ENCODE data around the gene ATG101.

Gene ATG101

GRCh38 chr12:52122540-52122871 is 52.7 kb downstream of the ATG101 start:
- WGBS (ENCODE audit: insufficient coverage), result 92% methylated on average over 3 of the region's 4 CpGs
- ChIA-PET POLR2A (no interaction called here), CTCF (interaction anchor here (0.7 to 7.3 kb wide), 8 partner anchors 20 to 119 kb away, joined by 3 to 61 read pairs (median 6); no protein-coding TSS in a partner anchor)
- Histone ChIP-seq H3K9me3 (ENCODE audit: control extremely low read depth in 1 of 5, control insufficient read depth in 4 of 5, insufficient read depth in 2 of 5, low read depth in 1 of 5, low read length in 4 of 5) (no peaks in the 10 kb centered on the region), H3K4me3 (ENCODE audit: control insufficient read depth in 1 of 7, extremely low read depth in 1 of 7, insufficient read depth in 4 of 7, low read depth in 2 of 7, low read length in 6 of 7) (no peak overlapping the region), H3K36me3 (ENCODE audit: control insufficient read depth in 4 of 4, insufficient read depth in 4 of 4, low read length in 3 of 4) (no peaks in the 10 kb centered on the region), H3K27me3 (replicated peaks in 2 of 5; ENCODE audit: control insufficient read depth in 4 of 5, insufficient read depth in 5 of 5, low read length in 4 of 5) (peaks cover 0 to 26% (median 6%) of the 10 kb centered on the region in 5 experiments), H3K4me1 (ENCODE audit: control extremely low read depth in 1 of 4, control insufficient read depth in 4 of 4, insufficient read depth in 4 of 4, low read length in 3 of 4) (peaks cover 0 to 19% (median 6%) of the 10 kb centered on the region in 4 experiments), H3K27ac (ENCODE audit: insufficient read depth in 1 of 2, low read depth in 1 of 2, low read length in 2 of 2, poor library complexity in 1 of 2, severe bottlenecking in 2 of 2) (no peak overlapping the region)
- no peak for DNase-seq

- WGBS (ENCODE audit: insufficient coverage), result 100% methylated on average over 3 of the region's 7 CpGs
- Histone ChIP-seq H3K27ac (ENCODE audit: insufficient read depth in 1 of 2, low read depth in 1 of 2, low read length in 2 of 2, poor library complexity in 1 of 2, severe bottlenecking in 2 of 2) (no peak overlapping the region), H3K9me3 (ENCODE audit: control extremely low read depth in 1 of 5, control insufficient read depth in 4 of 5, insufficient read depth in 2 of 5, low read depth in 1 of 5, low read length in 4 of 5) (no peaks in the 10 kb centered on the region), H3K36me3 (ENCODE audit: control insufficient read depth in 4 of 4, insufficient read depth in 4 of 4, low read length in 3 of 4) (no peaks in the 10 kb centered on the region), H3K4me3 (ENCODE audit: control insufficient read depth in 1 of 7, extremely low read depth in 1 of 7, insufficient read depth in 4 of 7, low read depth in 2 of 7, low read length in 6 of 7) (no peak overlapping the region), H3K27me3 (replicated peaks in 2 of 5; ENCODE audit: control insufficient read depth in 4 of 5, insufficient read depth in 5 of 5, low read length in 4 of 5) (peaks cover 0 to 26% (median 6%) of the 10 kb centered on the region in 5 experiments), H3K4me1 (ENCODE audit: control extremely low read depth in 1 of 4, control insufficient read depth in 4 of 4, insufficient read depth in 4 of 4, low read length in 3 of 4) (peaks cover 0 to 21% (median 6%) of the 10 kb centered on the region in 4 experiments)
- ChIA-PET CTCF (interaction anchor here (0.7 to 7.3 kb wide), 9 partner anchors 15 to 119 kb away, joined by 3 to 61 read pairs (median 5); no protein-coding TSS in a partner anchor), POLR2A (no interaction called here)
- no peak for DNase-seq
Observed at GRCh38 chr12:52122904-52123303, 53.1 kb downstream of the ATG101 start.

GRCh38 chr12:52123487-52124186 is 53.9 kb downstream of the ATG101 start:
- Histone ChIP-seq H3K4me3 (ENCODE audit: control insufficient read depth in 1 of 7, extremely low read depth in 1 of 7, insufficient read depth in 4 of 7, low read depth in 2 of 7, low read length in 6 of 7) (no peak overlapping the region), H3K27ac (ENCODE audit: insufficient read depth in 1 of 2, low read depth in 1 of 2, low read length in 2 of 2, poor library complexity in 1 of 2, severe bottlenecking in 2 of 2) (no peak overlapping the region), H3K9me3 (ENCODE audit: control extremely low read depth in 1 of 5, control insufficient read depth in 4 of 5, insufficient read depth in 2 of 5, low read depth in 1 of 5, low read length in 4 of 5) (no peaks in the 10 kb centered on the region), H3K27me3 (replicated peaks in 2 of 5; ENCODE audit: control insufficient read depth in 4 of 5, insufficient read depth in 5 of 5, low read length in 4 of 5) (peaks cover 0 to 26% (median 6%) of the 10 kb centered on the region in 5 experiments), H3K36me3 (ENCODE audit: control insufficient read depth in 4 of 4, insufficient read depth in 4 of 4, low read length in 3 of 4) (no peaks in the 10 kb centered on the region), H3K4me1 (ENCODE audit: control extremely low read depth in 1 of 4, control insufficient read depth in 4 of 4, insufficient read depth in 4 of 4, low read length in 3 of 4) (peaks cover 0 to 25% (median 8%) of the 10 kb centered on the region in 4 experiments)
- CTCF ChIA-PET, result interaction anchor here (1.0 to 7.3 kb wide), 11 partner anchors 15 to 206 kb away, joined by 3 to 61 read pairs (median 4); no protein-coding TSS in a partner anchor
- peak in 2 of 3 donors; percentile 41 to 53 for DNase-seq
- POLR2A ChIA-PET, result interaction anchor here (0.7 kb wide), 1 partner anchor 11 kb away, joined by 4 read pairs; no protein-coding TSS in a partner anchor
- 78% methylated on average over 6 of the region's 8 CpGs for WGBS (ENCODE audit: insufficient coverage)

GRCh38 chr12:52125476-52125900 is 55.7 kb downstream of the ATG101 start:
- POLR2A ChIA-PET, result no interaction called here
- H3K4me1 ChIP-seq (ENCODE audit: control extremely low read depth in 1 of 4, control insufficient read depth in 4 of 4, insufficient read depth in 4 of 4, low read length in 3 of 4), result peaks cover 0 to 18% (median 8%) of the 10 kb centered on the region in 4 experiments
- DNase-seq, result no peak
- H3K4me3 ChIP-seq (ENCODE audit: control insufficient read depth in 1 of 7, extremely low read depth in 1 of 7, insufficient read depth in 4 of 7, low read depth in 2 of 7, low read length in 6 of 7), result no peak overlapping the region
- 100% methylated on average over 2 of the region's 6 CpGs for WGBS (ENCODE audit: insufficient coverage)
- CTCF ChIA-PET, result interaction anchor here (1.0 to 7.3 kb wide), 3 partner anchors 15 to 99 kb away, joined by 3 to 61 read pairs (median 11); no protein-coding TSS in a partner anchor
- no peaks in the 10 kb centered on the region for H3K36me3 ChIP-seq (ENCODE audit: control insufficient read depth in 4 of 4, insufficient read depth in 4 of 4, low read length in 3 of 4)
- H3K9me3 ChIP-seq (ENCODE audit: control extremely low read depth in 1 of 5, control insufficient read depth in 4 of 5, insufficient read depth in 2 of 5, low read depth in 1 of 5, low read length in 4 of 5), result no peaks in the 10 kb centered on the region
- H3K27me3 ChIP-seq (replicated peaks in 2 of 5; ENCODE audit: control insufficient read depth in 4 of 5, insufficient read depth in 5 of 5, low read length in 4 of 5), result peaks cover 0 to 18% (median 6%) of the 10 kb centered on the region in 5 experiments
- H3K27ac ChIP-seq (ENCODE audit: insufficient read depth in 1 of 2, low read depth in 1 of 2, low read length in 2 of 2, poor library complexity in 1 of 2, severe bottlenecking in 2 of 2), result no peak overlapping the region

- Histone ChIP-seq H3K9me3 (ENCODE audit: control extremely low read depth in 1 of 5, control insufficient read depth in 4 of 5, insufficient read depth in 2 of 5, low read depth in 1 of 5, low read length in 4 of 5) (no peaks in the 10 kb centered on the region), H3K36me3 (ENCODE audit: control insufficient read depth in 4 of 4, insufficient read depth in 4 of 4, low read length in 3 of 4) (no peaks in the 10 kb centered on the region), H3K27ac (ENCODE audit: insufficient read depth in 1 of 2, low read depth in 1 of 2, low read length in 2 of 2, poor library complexity in 1 of 2, severe bottlenecking in 2 of 2) (no peak overlapping the region), H3K4me3 (ENCODE audit: control insufficient read depth in 1 of 7, extremely low read depth in 1 of 7, insufficient read depth in 4 of 7, low read depth in 2 of 7, low read length in 6 of 7) (no peak overlapping the region), H3K4me1 (ENCODE audit: control extremely low read depth in 1 of 4, control insufficient read depth in 4 of 4, insufficient read depth in 4 of 4, low read length in 3 of 4) (peaks cover 0 to 18% (median 8%) of the 10 kb centered on the region in 4 experiments), H3K27me3 (replicated peaks in 2 of 5; ENCODE audit: control insufficient read depth in 4 of 5, insufficient read depth in 5 of 5, low read length in 4 of 5) (peaks cover 0 to 16% (median 6%) of the 10 kb centered on the region in 5 experiments)
- POLR2A ChIA-PET, result no interaction called here
- DNase-seq, result no peak
- 100% methylated on average over 1 of the region's 2 CpGs for WGBS (ENCODE audit: insufficient coverage)
- CTCF ChIA-PET, result interaction anchor here (3.2 to 7.3 kb wide), 2 partner anchors 44 to 100 kb away, joined by 11 to 61 read pairs; no protein-coding TSS in a partner anchor
Observed at GRCh38 chr12:52126050-52126604, 56.3 kb downstream of the ATG101 start.

All from common myeloid progenitor, CD34-positive (primary cell).